Erythroblast (primary cell): ENCODE data around the gene SESN1.

Experiments used
- GATA1 ChIP-seq: IDR thresholded peaks from 2 replicates; pipeline ENCODE4 v1.6.1; 2011; ENCODE audit warnings: low read depth, mild to moderate bottlenecking, control low read depth, low read length, moderate library complexity
- POLR2A ChIP-seq: IDR thresholded peaks from 2 replicates; pipeline ENCODE4 v1.6.1; 2011; ENCODE audit warnings: mild to moderate bottlenecking, low read length

DNA sequence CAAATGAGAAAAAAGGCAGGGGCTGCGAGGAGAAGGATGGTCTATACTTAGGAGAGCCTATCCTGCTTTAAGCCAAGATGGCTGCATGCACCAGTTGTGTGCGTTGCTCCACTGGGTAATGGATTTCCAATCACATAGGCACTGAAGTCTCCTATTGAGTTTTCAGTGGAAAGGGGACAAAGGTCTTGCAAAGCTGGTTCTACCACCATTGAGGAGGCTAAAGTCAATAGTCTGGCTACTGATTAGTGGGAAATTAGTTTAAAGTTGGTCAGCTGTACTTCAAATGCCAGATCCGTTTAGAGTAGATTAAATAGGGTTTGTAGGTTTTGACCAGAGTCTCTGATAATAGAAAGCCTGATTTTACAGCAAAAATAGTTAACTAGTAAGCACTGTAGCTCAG lies 104.9 kb downstream of the SESN1 start:
- TF ChIP-seq POLR2A (no peak), GATA1 (no peak)
